HepG2 (cell line): ENCODE results near the gene AP3M1. TPM values are rescaled to one million over a fixed set of nuclear protein-coding genes. Genes with fewer than 3 reads are reported as not detected.

Experiments used
- ATAC-seq: fragments of 200-7000 bp; cut with Tn5 transposase; 3 replicates; pipeline ENCODE4 v1.9.1; 2020; ENCODE audit warnings: mild to moderate bottlenecking, moderate library complexity
- BruUV-seq: library from RNA; stranded (reverse); fragments of 400-500 nt; replicated peaks from 2 replicates; lab custom pipeline; 2021; lab: Mats Ljungman, UMichigan
- CTCF ChIA-PET: fragments of 300-600 bp; formaldehyde crosslinking; extraction: SDS; loops from one replicate; lab custom pipeline; 2021; ENCODE audit warnings: low total read pairs, inconsistent platforms, low intra/inter-chr PET ratio; lab: Yijun Ruan, JAX
- POLR2A ChIA-PET: fragments of 350-600 bp; sonication (Branson Sonifier 250); formaldehyde crosslinking; loops from one replicate; lab custom pipeline; 2020; ENCODE audit warnings: antibody characterized with exemption, inconsistent platforms; lab: Yijun Ruan, JAX
- DNase-seq: peaks from one replicate; pipeline ENCODE4 v3.0.0-alpha.2; 2015; ENCODE audit warnings: low spot score
- FAIRE-seq: peaks from 3 replicates; lab custom pipeline; 2011; peaks lifted over from hg19 to GRCh38; lab: Jason Lieb, UNC
- H2AFZ ChIP-seq: one replicate; pipeline ENCODE4 v1.6.1; 2011; ENCODE audit warnings: low read length, inconsistent platforms
- H3K27ac ChIP-seq: fragments of 300-600 bp; 3 replicates; pipeline ENCODE4 v1.8.0; 2011; ENCODE audit warnings: mixed run types, mild to moderate bottlenecking, mixed read lengths, low read length, inconsistent platforms; ENCODE audit not compliant: insufficient read depth; ENCODE audit errors: extremely low read length
- H3K27me3 ChIP-seq, 2 experiments: fragments of 200-600 bp in 1 of 2; 2 replicates in 1 of 2; 3 replicates in 1 of 2; pipeline versions ENCODE4 v1.6.0 to v1.8.0; 2011; ENCODE audit warnings: low read length in 2 of 2, mild to moderate bottlenecking in 2 of 2, moderate library complexity in 2 of 2, inconsistent platforms in 1 of 2; ENCODE audit not compliant: insufficient read depth in 2 of 2, control insufficient read depth in 1 of 2
- H3K36me3 ChIP-seq, 2 experiments: fragments of 200-600 bp in 1 of 2; replicated peaks in 1 of 2; 2 replicates in 1 of 2; 3 replicates in 1 of 2; pipeline versions ENCODE4 v1.5.1 to v1.8.0; 2011; ENCODE audit warnings: low read length in 2 of 2, inconsistent platforms in 1 of 2; ENCODE audit not compliant: insufficient read depth in 2 of 2, control insufficient read depth in 1 of 2
- H3K4me1 ChIP-seq: 2 replicates; pipeline ENCODE4 v1.5.1; 2012; ENCODE audit warnings: low read length, inconsistent platforms; ENCODE audit not compliant: insufficient read depth
- H3K4me2 ChIP-seq: 2 replicates; pipeline ENCODE4 v1.6.0; 2011; ENCODE audit warnings: low read depth, low read length, inconsistent platforms
- H3K4me3 ChIP-seq, 3 experiments: fragments of 200-600 bp in 1 of 3; sonication (generic), shearing (Covaris generic) in 1 of 3; replicated peaks in 1 of 3; 2 replicates each; pipeline ENCODE4 v1.5.1; 2011 to 2016; ENCODE audit warnings: low read length in 3 of 3, inconsistent platforms in 2 of 3, low read depth in 2 of 3, mild to moderate bottlenecking in 2 of 3, control low read depth in 1 of 3, mixed read lengths in 1 of 3; ENCODE audit not compliant: insufficient read depth in 1 of 3
- H3K79me2 ChIP-seq: one replicate; pipeline ENCODE4 v1.6.1; 2011; ENCODE audit warnings: low read length, inconsistent platforms; ENCODE audit not compliant: insufficient read depth
- H3K9ac ChIP-seq: 2 replicates; pipeline ENCODE4 v1.6.0; 2011; ENCODE audit warnings: mild to moderate bottlenecking, low read depth, low read length, inconsistent platforms; ENCODE audit not compliant: insufficient read depth
- H3K9me3 ChIP-seq: 2 replicates; pipeline ENCODE4 v1.5.1; 2012; ENCODE audit warnings: mild to moderate bottlenecking, low read length
- H4K20me1 ChIP-seq: 2 replicates; pipeline ENCODE4 v1.6.0; 2011; ENCODE audit warnings: inconsistent platforms, mild to moderate bottlenecking, low read length, moderate library complexity; ENCODE audit not compliant: insufficient read depth
- HOXA5 ChIP-seq: sonication (generic); formaldehyde crosslinking; IDR thresholded peaks from 2 replicates; pipeline ENCODE4 v1.4.0; 2020; ENCODE audit warnings: missing genetic modification reagents
- SIX1 ChIP-seq: sonication (generic); formaldehyde crosslinking; IDR thresholded peaks from 2 replicates; pipeline ENCODE4 v1.4.0; 2020; ENCODE audit warnings: missing genetic modification reagents, borderline replicate concordance
- THYN1 ChIP-seq: sonication (generic); formaldehyde crosslinking; IDR thresholded peaks from 2 replicates; pipeline ENCODE4 v1.8.1; 2023; ENCODE audit warnings: low read depth, mild to moderate bottlenecking, moderate library complexity, missing genetic modification reagents, borderline replicate concordance
- ZNF577 ChIP-seq: sonication (generic); formaldehyde crosslinking; IDR thresholded peaks from 2 replicates; pipeline ENCODE4 v1.4.0; 2020; ENCODE audit warnings: mild to moderate bottlenecking, low read depth, missing genetic modification reagents, borderline replicate concordance
- WGBS: methylation state at CpG from one replicate; pipeline ENCODE4 v1.1.6; 2017; ENCODE audit warnings: low lambda C conversion rate; 5-methylcytosine and 5-hydroxymethylcytosine counted together
- in situ Hi-C: cut with HindIII; loops from 2 replicates; pipeline ENCODE4 v1.10.0; 2017; ENCODE audit warnings: low pct_unique_long_range_greater_than_20kb; ENCODE audit not compliant: extremely low pct_ligation_motif_present
- intact Hi-C: fragments of 100-400 bp; cut with micrococcal nuclease; formaldehyde crosslinking; loops from one replicate; pipeline ENCODE4 v1.10.0; 2022; ENCODE audit not compliant: unreplicated experiment
- polyA plus RNA-seq, 8 experiments: library from polyadenylated mRNA; depleted of rRNA in 3 of 8; stranded (reverse) in 7 of 8; unstranded in 1 of 8; fragments of >200 nt; fragmentation: Illumina TruSeq in 4 of 8; extraction: Trizol in 4 of 8; gene quantifications; 2 replicates each; pipeline versions ENCODE4 v1.2.1 to v1.2.3, GENCODE V29; 2011 to 2016; ENCODE audit warnings: low read depth in 4 of 8, missing spikeins in 1 of 8, mixed read lengths in 1 of 8; ENCODE audit not compliant: insufficient read depth in 1 of 8
- total RNA-seq, 5 experiments: library from RNA; depleted of rRNA; stranded (reverse); fragments of >200 nt; fragmentation: Illumina TruSeq; extraction: Trizol; gene quantifications; 2 replicates each; pipeline ENCODE4 v1.2.3, GENCODE V29; 2016; ENCODE audit warnings: low read depth in 1 of 5
- TF ChIP-seq, protein P1 (sequence below): sonication (generic); formaldehyde crosslinking; IDR thresholded peaks from 2 replicates; pipeline ENCODE4 v1.5.0; 2020; ENCODE audit warnings: mild to moderate bottlenecking, low read depth, missing genetic modification reagents, borderline replicate concordance

Gene AP3M1
- total and polyA plus RNA-seq, 2 of the 13 experiments (the other 11 are each of a cell fraction or from before 2014, with no cell fraction given): 29.0 to 31.6 TPM

DNA sequence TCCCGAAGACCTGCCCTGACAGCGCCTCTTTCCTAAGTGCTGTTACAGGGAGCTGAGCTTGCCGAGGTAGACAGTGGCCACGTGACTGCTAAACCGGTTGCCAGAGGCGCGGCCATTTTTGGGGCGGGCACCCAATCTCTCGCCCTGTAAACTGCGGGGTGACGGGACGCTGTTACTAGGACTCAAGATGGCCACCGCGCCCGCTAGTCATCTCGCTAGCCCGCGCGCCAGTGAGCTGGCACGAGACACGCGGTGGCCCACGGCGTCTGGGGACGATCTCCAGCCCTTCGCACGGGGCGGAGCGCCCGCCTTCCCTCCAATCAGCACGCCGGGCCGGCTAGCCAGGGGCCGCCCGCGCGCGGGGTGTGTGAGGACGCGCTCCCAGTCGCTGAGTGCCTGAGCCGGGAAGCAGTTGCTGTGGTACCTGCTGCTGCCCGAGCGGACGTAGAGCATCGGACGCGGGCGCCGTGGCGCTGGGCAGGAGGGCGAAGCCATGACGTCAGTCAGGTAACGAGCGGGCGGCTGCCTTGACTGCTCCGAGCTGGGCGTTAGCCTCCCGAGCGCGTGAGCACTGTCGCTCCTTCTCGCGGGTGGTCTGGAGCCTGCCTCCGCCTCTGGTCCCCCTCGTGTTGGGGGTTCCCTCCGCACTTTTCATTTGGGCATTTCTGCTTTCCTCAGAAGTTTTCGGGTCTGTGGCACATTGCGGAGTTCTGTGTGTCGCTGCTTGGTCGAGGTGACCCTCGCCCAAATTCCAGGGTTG lies 25.9 kb upstream of the AP3M1 start (continued):
- TF ChIP-seq HOXA5 (CRISPR knock-in tag): peak; percentile 60
- TF ChIP-seq THYN1: no peak
- no peak for TF ChIP-seq ZNF577 (CRISPR knock-in tag)

DNA sequence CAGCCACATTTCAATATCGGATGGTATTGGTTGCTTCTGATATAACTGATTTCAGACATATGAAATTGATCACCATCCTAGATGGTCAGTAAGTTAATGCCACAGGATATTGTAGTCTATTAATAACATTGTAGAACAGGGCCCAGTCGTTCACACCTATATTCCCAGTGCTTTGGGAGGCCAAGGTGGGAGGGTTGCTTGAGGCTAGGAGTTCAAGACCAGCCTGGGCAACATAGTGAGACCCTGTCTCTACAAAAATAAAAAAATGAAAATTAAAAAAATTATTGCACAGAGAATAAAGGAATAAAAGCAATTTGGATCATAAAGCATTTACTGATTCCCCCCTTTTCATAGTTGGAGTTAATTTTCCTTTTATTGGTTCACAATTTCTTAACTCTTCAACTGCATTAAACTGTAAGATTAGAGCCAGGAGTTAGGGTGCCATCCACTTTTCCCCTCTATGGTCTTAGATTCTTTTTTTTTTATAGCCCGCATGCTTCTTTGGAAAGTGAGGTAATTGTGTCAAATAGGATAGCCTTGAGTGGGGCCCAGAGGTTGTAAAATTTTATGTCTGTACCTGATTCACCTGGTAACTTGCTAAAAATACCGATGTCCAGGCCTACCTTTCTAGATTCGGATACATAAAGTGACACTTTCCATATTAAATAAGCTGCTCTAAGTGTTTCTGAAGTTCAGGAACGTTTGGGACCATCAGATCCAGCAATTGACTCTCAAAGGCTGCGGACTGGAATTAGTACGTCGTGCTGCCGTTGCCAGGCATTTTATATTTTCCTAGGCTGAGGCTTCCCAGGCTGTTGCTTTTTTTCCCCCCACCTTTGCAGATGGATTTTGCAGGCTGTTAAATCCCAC lies 25.1 kb upstream of the AP3M1 start:
- Histone ChIP-seq H3K27ac (peak overlapping the region; percentile 99), H3K4me3 (peak overlapping the region; percentile 70 to 96 (median 79)), H3K9ac (peak overlapping the region; percentile 99), H3K9me3 (no peaks in the 10 kb centered on the region), H2AFZ (peak overlapping the region; percentile 97), H4K20me1 (no peaks in the 10 kb centered on the region), H3K4me2 (peak overlapping the region; percentile 93), H3K79me2 (peaks cover 34% of the 10 kb centered on the region), H3K27me3 (no peaks in the 10 kb centered on the region), H3K36me3 (peaks cover 0 to 2% of the 10 kb centered on the region in 2 experiments; a peak in 1 of 5 replicates), H3K4me1 (peaks cover 48% of the 10 kb centered on the region)
- CTCF ChIA-PET: no interaction called here
- 21% methylated on average over 10 of the region's 10 CpGs for WGBS
- FAIRE-seq (no peak), ATAC-seq (no peak), DNase-seq (no peak)
- 0 out of 2 replicates have a peak, but pooled peaks have one; percentile 12 for TF ChIP-seq SIX1
- TF ChIP-seq, protein P1, sequence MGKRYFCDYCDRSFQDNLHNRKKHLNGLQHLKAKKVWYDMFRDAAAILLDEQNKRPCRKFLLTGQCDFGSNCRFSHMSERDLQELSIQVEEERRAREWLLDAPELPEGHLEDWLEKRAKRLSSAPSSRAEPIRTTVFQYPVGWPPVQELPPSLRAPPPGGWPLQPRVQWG (CRISPR knock-in tag): no peak
- intact Hi-C loops (loop anchor here (2.0 kb wide), 1 partner anchor 25 kb away; the partner anchor contains the start of genes ADK and AP3M1), in situ Hi-C loops (no loop called here)
- BruUV-seq: TSS peak; percentile 95
- POLR2A ChIA-PET: interaction anchor here (0.7 to 2.5 kb wide), 10 partner anchors 9 to 37 kb away, joined by 3 to 45 read pairs (median 4); partner anchors contain the start of genes ADK and AP3M1
